Right lobe of liver (tissue), 4 donors: Measurements from ENCODE around the gene DDX17.

Experiments
- CTCF ChIP-seq, 4 donors: fragments of 200-600 bp in 3 of 4; fragments of 450-650 bp in 1 of 4; IDR thresholded peaks; one replicate each; pipeline versions ENCODE4 v1.5.1 to v1.8.0; 2016 to 2022; ENCODE audit warnings: antibody characterized with exemption in 4 of 4, mild to moderate bottlenecking in 2 of 4
- POLR2A ChIP-seq: fragments of 450-650 bp; IDR thresholded peaks from one replicate; pipeline ENCODE4 v1.6.1; 2017; ENCODE audit warnings: antibody characterized with exemption, mild to moderate bottlenecking
- donor health status: DM: no; HTN: no; CAD: no.
- donor health status: DM: no; HTN: no; CAD: no.
- donor health status: DM: no; HTN: yes; CAD: no.

- TF ChIP-seq POLR2A (no peak), CTCF (IDR thresholded peaks at IDR 0.05) (no peak)
These were observed 17.0 kb downstream of the DDX17 start for GRCh38 chr22:38489142-38489541.
